Kidney epithelial cell (primary cell): Measurements from ENCODE around the gene LCE3D. TPM values are rescaled to one million over a fixed set of nuclear protein-coding genes. Genes with fewer than 3 reads are reported as not detected.

ENCODE experiments used
- DNase-seq: peaks from one replicate; pipeline ENCODE4 v3.0.0-alpha.2; 2010; ENCODE audit warnings: low read depth
- H3K27me3 ChIP-seq: 2 replicates; pipeline ENCODE4 v1.6.0; 2011; ENCODE audit warnings: low read length; ENCODE audit not compliant: control insufficient read depth, insufficient read depth
- H3K36me3 ChIP-seq: 2 replicates; pipeline ENCODE4 v1.5.1; 2011; ENCODE audit warnings: low read length; ENCODE audit not compliant: control insufficient read depth, insufficient read depth
- H3K4me3 ChIP-seq: 2 replicates; pipeline ENCODE4 v1.5.1; 2011; ENCODE audit warnings: low read depth, mild to moderate bottlenecking, control low read depth, low read length
- CTCF ChIP-seq: IDR thresholded peaks from 2 replicates; pipeline ENCODE4 v1.5.1; 2011; ENCODE audit warnings: mild to moderate bottlenecking, moderate library complexity, low read length, control low read depth, inconsistent platforms; ENCODE audit not compliant: insufficient read depth, poor library complexity, severe bottlenecking
- total RNA-seq: library from RNA; depleted of rRNA; stranded (reverse); fragments of >200 nt; gene quantifications from 2 replicates; pipeline ENCODE4 v1.2.3, GENCODE V29; 2015

LCE3D gene
- total RNA-seq, 1 donor from 2014 or later: not detected

- H3K4me3 ChIP-seq: no peak overlapping the region
- DNase-seq: no peak
- no peaks in the 10 kb centered on the region for H3K36me3 ChIP-seq
- peaks cover 2% of the 10 kb centered on the region for H3K27me3 ChIP-seq
- TF ChIP-seq CTCF: no peak
Observed at GRCh38 chr1:152539901-152540300, 40.4 kb downstream of the LCE3D start.

GRCh38 chr1:152537496-152537895 is 42.8 kb downstream of the LCE3D start:
- TF ChIP-seq CTCF: no peak
- DNase-seq: no peak
- H3K36me3 ChIP-seq: no peaks in the 10 kb centered on the region
- H3K4me3 ChIP-seq: no peak overlapping the region
- peaks cover 2% of the 10 kb centered on the region for H3K27me3 ChIP-seq

GRCh38 chr1:152535774-152536173 is 44.5 kb downstream of the LCE3D start:
- no peak for DNase-seq
- no peak overlapping the region for H3K4me3 ChIP-seq
- TF ChIP-seq CTCF: no peak
- peaks cover 2% of the 10 kb centered on the region for H3K27me3 ChIP-seq
- H3K36me3 ChIP-seq: no peaks in the 10 kb centered on the region

GRCh38 chr1:152533327-152533938 is 46.9 kb downstream of the LCE3D start:
- peak; percentile 4 for DNase-seq
- Histone ChIP-seq H3K27me3 (peaks cover 2% of the 10 kb centered on the region), H3K4me3 (no peak overlapping the region), H3K36me3 (no peaks in the 10 kb centered on the region)
- peak; percentile 87 for TF ChIP-seq CTCF

Other genes starting within 250 kb of the LCE3D start
- gene FLG2, start 220.5 kb downstream of the LCE3D start, total RNA-seq: not detected in 2 replicates
- not detected in 2 replicates for gene CRNN, start 166.3 kb downstream of the LCE3D start, total RNA-seq
- not detected in 2 replicates for gene LCE5A, start 69.7 kb downstream of the LCE3D start, total RNA-seq
- 0.75 TPM in 1 of 2 replicates, not detected in the other for gene CRCT1, start 66.0 kb downstream of the LCE3D start, total RNA-seq
- not detected in 2 replicates for gene LCE3E, start 13.7 kb downstream of the LCE3D start, total RNA-seq
- not detected in 2 replicates for gene LCE3C, start 19.7 kb upstream of the LCE3D start, total RNA-seq
- gene LCE3B, start 33.3 kb upstream of the LCE3D start, total RNA-seq: not detected in 2 replicates
- gene LCE3A, start 42.6 kb upstream of the LCE3D start, total RNA-seq: not detected in 2 replicates
- not detected in 2 replicates for gene LCE2D, start 82.9 kb upstream of the LCE3D start, total RNA-seq
- not detected in 2 replicates for gene LCE2C, start 94.8 kb upstream of the LCE3D start, total RNA-seq
- gene LCE2B, start 105.6 kb upstream of the LCE3D start, total RNA-seq: not detected in 2 replicates
- not detected in 2 replicates for gene LCE2A, start 117.8 kb upstream of the LCE3D start, total RNA-seq
- not detected in 2 replicates for gene LCE4A, start 127.6 kb upstream of the LCE3D start, total RNA-seq
- not detected in 2 replicates for gene KPRP, start 177.5 kb upstream of the LCE3D start, total RNA-seq
- not detected in 2 replicates for gene LCE1F, start 194.6 kb upstream of the LCE3D start, total RNA-seq
- gene LCE1E, start 205.7 kb upstream of the LCE3D start, total RNA-seq: not detected in 2 replicates
- not detected in 2 replicates for gene LCE1D, start 216.2 kb upstream of the LCE3D start, total RNA-seq
- not detected in 2 replicates for gene LCE1C, start 226.1 kb upstream of the LCE3D start, total RNA-seq
- gene LCE1B, start 231.5 kb upstream of the LCE3D start, total RNA-seq: not detected in 2 replicates
- gene LCE1A, start 247.0 kb upstream of the LCE3D start, total RNA-seq: not detected in 2 replicates